ENCODE measurements around the gene PSMD1.

The PSMD1 gene

DNA sequence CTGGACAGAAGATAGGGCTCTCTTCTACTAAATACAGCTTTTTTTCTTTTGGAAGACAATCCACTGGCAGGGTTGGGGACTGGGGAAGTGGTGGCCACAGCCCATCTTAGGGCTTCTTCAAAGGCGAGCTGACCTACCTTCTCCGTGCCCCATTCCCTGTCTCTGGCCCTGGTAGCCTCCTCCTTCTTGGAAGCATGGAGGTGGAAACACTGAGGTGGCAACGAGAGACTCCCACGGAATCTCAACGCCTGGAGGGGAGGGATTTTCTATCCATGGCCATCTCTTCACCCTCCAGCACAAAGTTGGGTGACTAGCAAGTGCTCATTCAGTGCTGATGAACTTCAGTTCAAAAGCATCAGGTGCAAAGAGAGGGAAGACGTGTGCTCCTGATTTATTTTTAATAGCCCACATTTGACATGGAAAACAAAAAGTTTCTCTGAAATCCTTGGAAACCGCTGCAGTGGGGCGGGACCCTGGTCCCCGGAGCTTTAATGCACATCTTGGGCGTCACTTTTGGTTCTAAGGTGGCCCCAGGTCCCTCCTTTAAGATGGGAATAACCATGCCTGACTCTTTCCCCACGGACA lies 141.1 kb downstream of the PSMD1 start:
- TF ChIP-seq, protein P1, sequence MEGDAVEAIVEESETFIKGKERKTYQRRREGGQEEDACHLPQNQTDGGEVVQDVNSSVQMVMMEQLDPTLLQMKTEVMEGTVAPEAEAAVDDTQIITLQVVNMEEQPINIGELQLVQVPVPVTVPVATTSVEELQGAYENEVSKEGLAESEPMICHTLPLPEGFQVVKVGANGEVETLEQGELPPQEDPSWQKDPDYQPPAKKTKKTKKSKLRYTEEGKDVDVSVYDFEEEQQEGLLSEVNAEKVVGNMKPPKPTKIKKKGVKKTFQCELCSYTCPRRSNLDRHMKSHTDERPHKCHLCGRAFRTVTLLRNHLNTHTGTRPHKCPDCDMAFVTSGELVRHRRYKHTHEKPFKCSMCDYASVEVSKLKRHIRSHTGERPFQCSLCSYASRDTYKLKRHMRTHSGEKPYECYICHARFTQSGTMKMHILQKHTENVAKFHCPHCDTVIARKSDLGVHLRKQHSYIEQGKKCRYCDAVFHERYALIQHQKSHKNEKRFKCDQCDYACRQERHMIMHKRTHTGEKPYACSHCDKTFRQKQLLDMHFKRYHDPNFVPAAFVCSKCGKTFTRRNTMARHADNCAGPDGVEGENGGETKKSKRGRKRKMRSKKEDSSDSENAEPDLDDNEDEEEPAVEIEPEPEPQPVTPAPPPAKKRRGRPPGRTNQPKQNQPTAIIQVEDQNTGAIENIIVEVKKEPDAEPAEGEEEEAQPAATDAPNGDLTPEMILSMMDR (IDR thresholded peaks at IDR 0.05; ENCODE audit: borderline replicate concordance, extremely low read depth, low read length, poor library complexity, severe bottlenecking): no peak
- no peak for TF ChIP-seq EZH2 (IDR thresholded peaks at IDR 0.05; ENCODE audit: borderline replicate concordance, low read depth, low read length, severe bottlenecking)
- Histone ChIP-seq H3K79me2 (ENCODE audit: insufficient read depth, low read length) (no peaks in the 10 kb centered on the region), H3K36me3 (ENCODE audit: insufficient read depth, low read length) (no peaks in the 10 kb centered on the region; the same call in 1 of the 2 replicates), H4K20me1 (ENCODE audit: insufficient read depth, low read length) (no peaks in the 10 kb centered on the region), H3K27ac (ENCODE audit: low read length) (peak overlapping the region; percentile 87), H3K4me3 (ENCODE audit: low read depth in 1 of 2, low read length in 2 of 2) (peak overlapping the region; percentile 66 to 97; a peak in 3 of 4 replicates), H2AFZ (ENCODE audit: low read depth, low read length) (peak overlapping the region; percentile 100), H3K27me3 (ENCODE audit: insufficient read depth, low read length, poor library complexity) (no peaks in the 10 kb centered on the region), H3K4me1 (ENCODE audit: insufficient read depth, low read length) (peaks cover 23% of the 10 kb centered on the region), H3K9ac (ENCODE audit: low read depth, low read length) (peak overlapping the region; percentile 73), H3K4me2 (ENCODE audit: insufficient read depth, low read length) (peak overlapping the region; percentile 93), H3K9me3 (ENCODE audit: insufficient read depth, low read length, severe bottlenecking) (no peaks in the 10 kb centered on the region)
- no peak for DNase-seq
- no peak for ATAC-seq (ENCODE audit: insufficient read depth, low read depth)

DNA sequence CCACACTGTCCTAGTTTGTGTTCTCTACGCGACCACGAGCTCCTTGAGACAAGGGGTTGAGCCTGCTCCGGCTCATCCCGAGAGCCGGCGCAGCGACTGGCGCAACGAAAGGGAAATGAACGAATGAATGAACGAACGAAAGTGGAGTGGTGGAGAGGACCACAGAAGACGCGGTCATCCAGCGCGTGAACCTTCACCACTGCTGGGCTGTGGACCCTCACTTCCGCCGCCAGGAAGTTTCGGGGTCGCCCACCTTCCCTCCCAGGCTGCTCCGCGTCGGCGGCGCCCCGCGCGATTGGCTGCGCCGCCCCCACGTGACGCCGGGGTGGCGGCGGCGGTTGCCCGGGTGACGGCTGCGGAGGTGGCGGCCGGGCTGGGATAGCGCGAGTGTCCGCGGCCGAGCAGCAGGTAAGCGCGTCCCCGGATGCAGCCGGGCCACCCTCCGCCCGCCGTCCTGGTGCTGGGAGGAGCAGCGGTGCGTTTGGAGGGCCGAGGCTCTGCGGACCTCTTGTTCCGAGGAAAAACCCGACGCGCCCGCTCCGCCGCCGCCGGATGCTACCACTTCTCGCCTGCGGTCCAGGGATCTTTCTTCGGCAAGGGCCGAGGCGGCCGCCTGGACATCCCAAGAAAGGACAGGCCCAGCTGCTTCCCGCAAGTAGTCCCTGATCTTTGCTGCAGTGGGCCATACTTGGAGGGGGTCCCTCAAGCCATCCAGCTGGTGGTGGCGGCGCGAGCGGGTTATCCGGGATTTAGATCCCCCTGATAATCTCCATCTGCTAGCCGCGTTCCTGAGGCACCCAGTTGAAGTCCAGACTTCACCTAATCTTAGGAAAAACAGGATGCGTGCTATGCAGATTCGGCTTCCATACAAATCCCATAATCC lies 141.9 kb downstream of the PSMD1 start, which contains the start of gene ARMC9:
Gene ARMC9 (plus strand): TSS at position 341 of the 883 bp plus-strand sequence. CDS start 7,608 bp downstream, outside the sequence.
- no peak for TF ChIP-seq EZH2 (IDR thresholded peaks at IDR 0.05; ENCODE audit: borderline replicate concordance, low read depth, low read length, severe bottlenecking)
- TF ChIP-seq, protein P1 (IDR thresholded peaks at IDR 0.05; ENCODE audit: borderline replicate concordance, extremely low read depth, low read length, poor library complexity, severe bottlenecking): no peak
- peak within 1 kb of the TSS; percentile 93 for H3K4me2 ChIP-seq (ENCODE audit: insufficient read depth, low read length)
- no peaks in the 10 kb centered on the region for H3K9me3 ChIP-seq (ENCODE audit: insufficient read depth, low read length, severe bottlenecking)
- ATAC-seq (ENCODE audit: insufficient read depth, low read depth): peak; percentile 97
- H4K20me1 ChIP-seq (ENCODE audit: insufficient read depth, low read length): no peaks in the 10 kb centered on the region
- H3K36me3 ChIP-seq (ENCODE audit: insufficient read depth, low read length): no peaks in the 10 kb centered on the region; the same call in 1 of the 2 replicates
- peak within 1 kb of the TSS; percentile 87 for H3K27ac ChIP-seq (ENCODE audit: low read length)
- peaks cover 23% of the 10 kb centered on the region for H3K4me1 ChIP-seq (ENCODE audit: insufficient read depth, low read length)
- no peaks in the 10 kb centered on the region for H3K79me2 ChIP-seq (ENCODE audit: insufficient read depth, low read length)
- no peaks in the 10 kb centered on the region for H3K27me3 ChIP-seq (ENCODE audit: insufficient read depth, low read length, poor library complexity)
- peak within 1 kb of the TSS; percentile 66 to 97 for H3K4me3 ChIP-seq (ENCODE audit: low read depth in 1 of 2, low read length in 2 of 2)
- H3K9ac ChIP-seq (ENCODE audit: low read depth, low read length): peak within 1 kb of the TSS; percentile 73
- DNase-seq: peak; percentile 82
- H2AFZ ChIP-seq (ENCODE audit: low read depth, low read length): peak within 1 kb of the TSS; percentile 100

DNA sequence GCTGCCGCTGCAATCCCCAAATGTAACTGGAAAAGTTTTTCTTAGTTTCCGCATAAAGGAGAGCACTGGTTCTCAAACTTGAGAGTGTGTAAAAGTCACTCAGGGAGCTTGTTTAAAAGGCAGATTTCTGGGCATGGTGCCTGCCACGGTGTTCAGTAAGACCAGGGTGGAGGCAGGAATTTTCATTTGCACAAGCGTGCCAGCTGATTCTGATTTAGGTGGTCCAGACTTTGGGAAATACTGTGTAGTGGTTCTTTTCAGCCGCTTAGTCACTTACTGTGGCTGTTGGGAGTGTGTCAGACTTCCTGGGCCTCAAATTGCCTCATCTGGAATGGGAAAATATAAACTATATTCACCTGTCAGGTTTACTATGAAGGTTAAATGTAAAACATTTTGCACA lies 142.6 kb downstream of the PSMD1 start:
- Histone ChIP-seq H3K27ac (ENCODE audit: low read length) (no peak overlapping the region; the same call in 1 of the 2 replicates), H4K20me1 (ENCODE audit: insufficient read depth, low read length) (no peaks in the 10 kb centered on the region), H3K4me1 (ENCODE audit: insufficient read depth, low read length) (peaks cover 23% of the 10 kb centered on the region), H3K36me3 (ENCODE audit: insufficient read depth, low read length) (no peaks in the 10 kb centered on the region; the same call in 1 of the 2 replicates), H3K79me2 (ENCODE audit: insufficient read depth, low read length) (no peaks in the 10 kb centered on the region), H3K9ac (ENCODE audit: low read depth, low read length) (peak overlapping the region; percentile 73), H3K27me3 (ENCODE audit: insufficient read depth, low read length, poor library complexity) (no peaks in the 10 kb centered on the region), H2AFZ (ENCODE audit: low read depth, low read length) (peak overlapping the region; percentile 100), H3K4me2 (ENCODE audit: insufficient read depth, low read length) (peak overlapping the region; percentile 93), H3K4me3 (ENCODE audit: low read depth in 1 of 2, low read length in 2 of 2) (peak overlapping the region; percentile 66 to 97; a peak in 3 of 4 replicates), H3K9me3 (ENCODE audit: insufficient read depth, low read length, severe bottlenecking) (no peaks in the 10 kb centered on the region)
- ATAC-seq (ENCODE audit: insufficient read depth, low read depth): no peak
- TF ChIP-seq EZH2 (IDR thresholded peaks at IDR 0.05; ENCODE audit: borderline replicate concordance, low read depth, low read length, severe bottlenecking): no peak
- TF ChIP-seq, protein P1 (IDR thresholded peaks at IDR 0.05; ENCODE audit: borderline replicate concordance, extremely low read depth, low read length, poor library complexity, severe bottlenecking): no peak
- no peak for DNase-seq

Data from DND-41 (cell line).